ENCODE results near the gene URAD. TPM values are rescaled to one million over a fixed set of nuclear protein-coding genes. Genes with fewer than 3 reads are reported as not detected.

Gene URAD
- total and polyA plus RNA-seq, 3 donors from 2014 or later = 0.87 to 1.6 TPM; not detected in 1

DNA sequence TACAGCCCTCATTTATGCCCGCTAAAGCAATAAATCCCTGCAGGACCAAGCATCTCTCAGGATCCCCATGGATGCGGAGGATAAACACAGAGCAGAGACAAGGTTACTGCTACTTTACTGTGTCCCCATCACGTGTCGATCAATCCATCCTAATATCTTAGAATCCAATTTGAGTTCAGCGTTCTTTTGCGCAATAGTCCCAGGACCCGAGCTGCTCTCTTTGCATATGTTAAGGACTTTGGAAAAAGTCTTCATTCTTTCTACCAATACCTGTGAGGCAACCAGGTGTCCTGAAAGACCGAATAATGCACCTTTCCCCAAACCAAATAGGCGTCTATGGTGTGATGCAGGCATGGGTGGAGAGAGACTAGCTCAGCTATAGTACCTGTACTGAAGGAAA is 38.0 kb upstream of the URAD start:
- no peak for DNase-seq
- TF ChIP-seq, protein P1, sequence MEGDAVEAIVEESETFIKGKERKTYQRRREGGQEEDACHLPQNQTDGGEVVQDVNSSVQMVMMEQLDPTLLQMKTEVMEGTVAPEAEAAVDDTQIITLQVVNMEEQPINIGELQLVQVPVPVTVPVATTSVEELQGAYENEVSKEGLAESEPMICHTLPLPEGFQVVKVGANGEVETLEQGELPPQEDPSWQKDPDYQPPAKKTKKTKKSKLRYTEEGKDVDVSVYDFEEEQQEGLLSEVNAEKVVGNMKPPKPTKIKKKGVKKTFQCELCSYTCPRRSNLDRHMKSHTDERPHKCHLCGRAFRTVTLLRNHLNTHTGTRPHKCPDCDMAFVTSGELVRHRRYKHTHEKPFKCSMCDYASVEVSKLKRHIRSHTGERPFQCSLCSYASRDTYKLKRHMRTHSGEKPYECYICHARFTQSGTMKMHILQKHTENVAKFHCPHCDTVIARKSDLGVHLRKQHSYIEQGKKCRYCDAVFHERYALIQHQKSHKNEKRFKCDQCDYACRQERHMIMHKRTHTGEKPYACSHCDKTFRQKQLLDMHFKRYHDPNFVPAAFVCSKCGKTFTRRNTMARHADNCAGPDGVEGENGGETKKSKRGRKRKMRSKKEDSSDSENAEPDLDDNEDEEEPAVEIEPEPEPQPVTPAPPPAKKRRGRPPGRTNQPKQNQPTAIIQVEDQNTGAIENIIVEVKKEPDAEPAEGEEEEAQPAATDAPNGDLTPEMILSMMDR (IDR thresholded peaks at IDR 0.05) = no peak
- TF ChIP-seq POLR2A (IDR thresholded peaks at IDR 0.05) = no peak

DNA sequence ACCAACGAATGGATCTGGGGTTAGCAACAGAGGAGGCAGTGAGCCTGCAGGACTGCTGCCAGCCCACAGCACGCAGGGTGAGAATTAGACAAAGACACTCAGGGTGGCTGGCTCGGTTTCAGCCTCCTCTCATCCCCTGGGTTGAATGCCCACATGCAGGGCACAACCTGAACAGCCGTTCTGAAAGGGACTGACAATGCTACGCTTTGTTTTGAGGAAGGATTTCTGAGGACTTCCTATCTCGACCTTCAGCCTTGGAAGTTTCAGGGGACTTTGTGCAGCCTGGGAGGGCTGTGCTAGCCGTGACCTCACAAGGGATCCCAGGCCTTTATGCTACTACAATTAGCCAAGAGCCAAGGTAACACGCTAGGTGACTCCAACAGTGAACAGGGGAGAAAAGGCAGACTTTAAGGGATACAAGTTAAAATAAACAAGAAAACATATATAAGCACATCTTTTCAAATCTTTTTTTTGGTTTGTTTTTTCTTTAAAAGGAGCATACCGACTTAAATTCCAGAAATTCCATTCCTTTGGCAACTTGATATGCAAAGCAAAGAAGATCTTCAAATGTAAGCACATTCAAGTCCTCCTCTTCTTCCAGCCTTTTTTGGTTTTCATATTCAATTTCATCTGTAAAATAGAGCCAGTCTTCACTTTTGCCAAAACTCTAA is 34.5 kb upstream of the URAD start:
- Histone ChIP-seq H3K4me1 (peaks cover 30% of the 10 kb centered on the region), H3K27me3 (no peaks in the 10 kb centered on the region), H3K36me3 (ENCODE audit: low read depth, missing control alignments) (no peaks in the 10 kb centered on the region), H3K4me3 (no peak overlapping the region), H3K9me3 (no peaks in the 10 kb centered on the region), H3K27ac (peak overlapping the region; percentile 33 to 61)
- WGBS, 2 donors = 27 to 38% methylated on average over 9 of the region's 9 CpGs
- TF ChIP-seq, protein P1 (IDR thresholded peaks at IDR 0.05) = no peak
- TF ChIP-seq POLR2A (IDR thresholded peaks at IDR 0.05) = no peak
- intact Hi-C loops (cut with DNase I; ENCODE audit: low total_unique reads) = no loop called here
- peak; percentile 90 for DNase-seq

More for the DNA sequence above, 38.0 kb upstream of the URAD start:
- intact Hi-C loops (cut with DNase I; ENCODE audit: low total_unique reads) = no loop called here
- Histone ChIP-seq H3K27me3 (no peaks in the 10 kb centered on the region), H3K9me3 (no peaks in the 10 kb centered on the region), H3K4me1 (peaks cover 30% of the 10 kb centered on the region), H3K4me3 (no peak overlapping the region), H3K27ac (peak overlapping the region; percentile 4 to 10), H3K36me3 (ENCODE audit: low read depth, missing control alignments) (no peaks in the 10 kb centered on the region)
- WGBS, 2 donors = 85 to 92% methylated on average over 9 of the region's 9 CpGs

DNA sequence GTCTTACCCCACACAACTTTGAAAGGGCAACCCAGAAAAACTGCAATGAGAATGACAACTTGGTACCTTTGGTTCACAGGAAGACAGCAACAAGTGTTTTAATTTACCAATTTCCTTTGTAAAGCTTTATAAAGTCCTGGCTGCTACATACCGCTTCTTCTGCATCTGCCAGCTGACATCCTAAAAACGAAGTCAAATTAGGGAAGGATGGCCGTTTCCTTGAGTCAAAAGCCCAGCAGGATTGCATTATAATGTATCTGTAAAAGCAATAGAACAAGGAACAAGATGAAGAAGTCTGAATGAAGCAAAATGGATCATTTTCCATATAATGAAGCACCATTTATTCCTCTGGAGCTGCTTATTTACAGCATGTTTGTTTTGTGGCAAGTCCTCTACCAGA is 25.8 kb upstream of the URAD start:
- no peak for DNase-seq
- Histone ChIP-seq H3K27ac (no peak overlapping the region), H3K36me3 (ENCODE audit: low read depth, missing control alignments) (no peaks in the 10 kb centered on the region), H3K9me3 (no peaks in the 10 kb centered on the region), H3K4me3 (no peak overlapping the region), H3K27me3 (no peaks in the 10 kb centered on the region), H3K4me1 (no peaks in the 10 kb centered on the region)
- TF ChIP-seq, protein P1 (IDR thresholded peaks at IDR 0.05) = no peak
- TF ChIP-seq POLR2A (IDR thresholded peaks at IDR 0.05) = no peak
- intact Hi-C loops (cut with DNase I; ENCODE audit: low total_unique reads) = no loop called here
- 63 to 70% methylated on average over 3 of the region's 3 CpGs for WGBS, 2 donors

DNA sequence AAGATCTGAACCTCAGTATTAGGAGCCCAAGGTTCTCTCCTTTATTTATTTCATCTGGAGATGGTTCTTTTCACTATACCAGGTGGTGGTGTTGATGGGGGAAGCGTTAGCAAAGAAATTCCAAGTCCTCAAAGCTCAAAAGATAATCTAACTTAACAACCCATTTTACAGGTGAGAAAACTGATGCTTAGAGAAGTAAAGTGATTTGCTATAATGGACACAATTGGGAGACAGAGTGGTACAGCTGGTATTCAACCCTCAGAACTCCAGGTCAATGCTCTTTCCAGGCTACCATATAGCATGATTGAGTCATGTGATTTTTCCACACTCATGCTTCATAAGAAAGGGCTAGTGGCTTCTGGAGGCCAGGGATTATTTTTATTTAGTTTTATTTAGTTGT is 25.0 kb upstream of the URAD start:
- Histone ChIP-seq H3K9me3 (no peaks in the 10 kb centered on the region), H3K36me3 (ENCODE audit: low read depth, missing control alignments) (no peaks in the 10 kb centered on the region), H3K4me3 (no peak overlapping the region), H3K4me1 (no peaks in the 10 kb centered on the region), H3K27ac (no peak overlapping the region), H3K27me3 (no peaks in the 10 kb centered on the region)
- intact Hi-C loops (cut with DNase I; ENCODE audit: low total_unique reads) = no loop called here
- no peak for DNase-seq
- 94 to 97% methylated on average over 1 of the region's 1 CpG for WGBS, 2 donors
- no peak for TF ChIP-seq POLR2A (IDR thresholded peaks at IDR 0.05)
- TF ChIP-seq, protein P1 (IDR thresholded peaks at IDR 0.05) = no peak

DNA sequence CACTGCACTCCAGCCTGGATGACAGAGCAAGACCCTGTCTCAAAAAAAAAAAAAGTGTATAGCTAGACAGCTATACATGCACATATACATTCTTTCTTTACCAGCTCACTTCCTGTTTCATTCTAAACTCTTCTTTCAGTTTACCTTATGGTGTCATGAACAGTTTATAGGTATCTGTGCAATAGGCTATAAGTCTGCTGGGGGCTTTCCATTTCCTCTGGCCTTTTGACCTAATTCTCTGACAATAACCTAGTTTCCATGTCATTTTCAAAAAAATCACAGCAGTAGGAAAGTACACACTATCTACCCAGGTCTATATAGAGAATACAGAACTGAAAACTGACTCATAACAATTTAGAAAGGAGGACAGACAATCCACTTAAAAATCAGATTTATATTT is 24.4 kb upstream of the URAD start:
- Histone ChIP-seq H3K4me1 (no peaks in the 10 kb centered on the region), H3K27ac (no peak overlapping the region), H3K36me3 (ENCODE audit: low read depth, missing control alignments) (no peaks in the 10 kb centered on the region), H3K27me3 (no peaks in the 10 kb centered on the region), H3K4me3 (no peak overlapping the region), H3K9me3 (no peaks in the 10 kb centered on the region)
- intact Hi-C loops (cut with DNase I; ENCODE audit: low total_unique reads) = no loop called here
- TF ChIP-seq POLR2A (IDR thresholded peaks at IDR 0.05) = no peak
- TF ChIP-seq, protein P1 (IDR thresholded peaks at IDR 0.05) = no peak
- DNase-seq = no peak
